Spleen (tissue), 13 donors: ENCODE data around the gene PGLYRP3. TPM values are rescaled to one million over a fixed set of nuclear protein-coding genes. Genes with fewer than 3 reads are reported as not detected.

Source experiments
- DNase-seq: peaks from one replicate; pipeline ENCODE4 v3.0.0-alpha.2; 2020
- H3K27ac ChIP-seq, 8 donors: fragments of 200-600 bp; sonication (generic) in 7 of 8; 1 replicate in 4 of 8; 2 replicates in 4 of 8; pipeline versions ENCODE4 v1.5.0 to v1.8.0; 2016 to 2021; ENCODE audit warnings: inconsistent platforms in 4 of 8, mild to moderate bottlenecking in 4 of 8, moderate library complexity in 1 of 8
- H3K27me3 ChIP-seq, 7 donors: fragments of 200-600 bp; sonication (generic) in 6 of 7; replicated peaks in 1 of 7; 1 replicate in 4 of 7; 2 replicates in 3 of 7; pipeline versions ENCODE4 v1.5.0 to v1.8.0; 2016 to 2021; ENCODE audit warnings: inconsistent platforms in 3 of 7, mild to moderate bottlenecking in 1 of 7
- H3K36me3 ChIP-seq, 6 donors: fragments of 200-600 bp; sonication (generic) in 5 of 6; 1 replicate in 4 of 6; 2 replicates in 2 of 6; pipeline versions ENCODE4 v1.5.0 to v1.8.0; 2016 to 2021; ENCODE audit warnings: inconsistent platforms in 2 of 6
- H3K4me1 ChIP-seq, 6 donors: fragments of 200-600 bp; sonication (generic) in 5 of 6; 1 replicate in 3 of 6; 2 replicates in 3 of 6; pipeline versions ENCODE4 v1.5.0 to v1.8.0; 2016 to 2021; ENCODE audit warnings: inconsistent platforms in 3 of 6
- H3K4me3 ChIP-seq, 8 donors: fragments of 200-600 bp; sonication (generic) in 7 of 8; 1 replicate in 4 of 8; 2 replicates in 4 of 8; pipeline versions ENCODE4 v1.5.0 to v1.8.0; 2016 to 2021; ENCODE audit warnings: inconsistent platforms in 4 of 8, mild to moderate bottlenecking in 4 of 8, moderate library complexity in 2 of 8
- H3K9me3 ChIP-seq, 8 donors: fragments of 200-600 bp; sonication (generic) in 7 of 8; 1 replicate in 4 of 8; 2 replicates in 4 of 8; pipeline versions ENCODE4 v1.5.0 to v1.8.0; 2016 to 2021; ENCODE audit warnings: inconsistent platforms in 4 of 8
- POLR2A ChIP-seq, 3 donors: fragments of 450-650 bp; IDR thresholded peaks; one replicate each; pipeline ENCODE4 v1.5.1; 2017; ENCODE audit warnings: antibody characterized with exemption in 3 of 3, mild to moderate bottlenecking in 1 of 3
- POLR2AphosphoS5 ChIP-seq, 3 donors: sonication (generic); formaldehyde crosslinking; IDR thresholded peaks; one replicate each; pipeline ENCODE4 v1.5.1; 2017; ENCODE audit warnings: antibody characterized with exemption in 3 of 3
- WGBS, 5 donors: extraction: QIAGEN DNeasy Blood & Tissue Kit in 3 of 5; methylation state at CpG; one replicate each; pipeline versions ENCODE4 v1.1.5 to v1.1.7; 2013 to 2018; 5-methylcytosine and 5-hydroxymethylcytosine counted together
- intact Hi-C: fragments of 100-400 bp; cut with DNase I; formaldehyde crosslinking; loops from one replicate; pipeline ENCODE4 v1.15.0; 2023; ENCODE audit warnings: low total_unique reads
- long read RNA-seq, 2 donors: transcript quantifications; one replicate each; lab custom pipeline, GENCODE V29; 2026
- polyA plus RNA-seq, 3 donors: library from polyadenylated mRNA; stranded (reverse); fragments of 200-250 nt; gene quantifications; one replicate each; pipeline ENCODE4 v1.2.1, GENCODE V29; 2013
- total RNA-seq, 7 donors: library from RNA; depleted of rRNA in 3 of 7; stranded (reverse); fragments of >200 nt in 3 of 7; fragmentation: NEBNext Ultra II Directional in 4 of 7; extraction: Animal tissue kit (Norgen Biotek cat#: 25700) in 4 of 7; gene quantifications; one replicate each; pipeline versions ENCODE4 v1.1.0 to v1.2.1, GENCODE V29; 2016 to 2021
- TF ChIP-seq, protein P1 (sequence below), 11 experiments: fragments of 200-600 bp in 7 of 11; fragments of 450-650 bp in 4 of 11; sonication (generic) in 4 of 11; IDR thresholded peaks in 8 of 11; conservative IDR thresholded peaks in 3 of 11; 1 replicate in 7 of 11; 2 replicates in 4 of 11; pipeline versions ENCODE4 v1.4.0 to v1.8.0; 2016 to 2021; ENCODE audit warnings: antibody characterized with exemption in 11 of 11, inconsistent platforms in 4 of 11, mild to moderate bottlenecking in 1 of 11
- donor health status: healthy with polysubstance abuse.
- donor health status: DM: no; HTN: no; CAD: no; lungs with moderate emphysema.
- donor health status: DM: no; HTN: no; CAD: no.
- donor health status: Bipolar disorder and iron deficiency.
- donor health status: healthy.
- donor health status: DM: no; HTN: no; CAD: no.
- donor health status: DM: yes; HTN: yes; CAD: no.

PGLYRP3 gene, protein sequence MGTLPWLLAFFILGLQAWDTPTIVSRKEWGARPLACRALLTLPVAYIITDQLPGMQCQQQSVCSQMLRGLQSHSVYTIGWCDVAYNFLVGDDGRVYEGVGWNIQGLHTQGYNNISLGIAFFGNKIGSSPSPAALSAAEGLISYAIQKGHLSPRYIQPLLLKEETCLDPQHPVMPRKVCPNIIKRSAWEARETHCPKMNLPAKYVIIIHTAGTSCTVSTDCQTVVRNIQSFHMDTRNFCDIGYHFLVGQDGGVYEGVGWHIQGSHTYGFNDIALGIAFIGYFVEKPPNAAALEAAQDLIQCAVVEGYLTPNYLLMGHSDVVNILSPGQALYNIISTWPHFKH
- total RNA-seq (not detected), polyA plus RNA-seq (not detected)
- long read RNA-seq, donor 1 = 0 reads
- long read RNA-seq, donor 2 = 0 reads

DNA sequence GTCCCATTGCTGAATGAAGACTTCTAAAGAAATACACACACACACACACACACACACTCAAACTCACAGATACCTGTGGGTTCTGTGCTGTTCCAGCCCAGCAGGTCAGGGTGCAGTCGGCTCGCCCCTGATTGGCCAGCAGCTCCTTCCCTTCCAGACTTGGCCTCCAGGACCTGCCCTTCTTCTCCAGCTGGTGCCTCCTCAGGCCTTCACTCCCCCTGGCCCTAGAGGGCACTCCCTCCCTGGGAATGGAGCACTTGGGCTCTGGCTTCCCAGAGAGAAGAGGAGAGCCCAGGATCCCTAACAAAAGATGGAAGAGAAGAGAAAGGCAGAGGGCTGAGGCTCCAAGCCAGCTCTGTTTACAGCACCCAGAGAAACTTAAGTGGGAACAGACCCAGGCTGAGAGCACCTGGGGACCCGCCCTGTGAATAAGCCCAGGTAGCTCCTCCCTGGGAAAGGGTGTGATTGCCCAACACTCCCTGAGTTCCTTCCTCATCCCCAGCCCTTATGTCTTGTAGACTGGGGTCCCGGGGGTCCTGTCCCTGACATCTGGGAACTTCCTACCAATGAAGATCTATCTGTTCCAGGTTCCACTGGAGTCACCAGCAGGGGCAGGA, at the start of gene PGLYRP3:
TSS of gene PGLYRP3 (minus strand) at position 383 of the 617 bp plus-strand sequence. CDS start 2,287 bp downstream, outside the sequence.
- intact Hi-C loops = no loop called here
- TF ChIP-seq, protein P1, sequence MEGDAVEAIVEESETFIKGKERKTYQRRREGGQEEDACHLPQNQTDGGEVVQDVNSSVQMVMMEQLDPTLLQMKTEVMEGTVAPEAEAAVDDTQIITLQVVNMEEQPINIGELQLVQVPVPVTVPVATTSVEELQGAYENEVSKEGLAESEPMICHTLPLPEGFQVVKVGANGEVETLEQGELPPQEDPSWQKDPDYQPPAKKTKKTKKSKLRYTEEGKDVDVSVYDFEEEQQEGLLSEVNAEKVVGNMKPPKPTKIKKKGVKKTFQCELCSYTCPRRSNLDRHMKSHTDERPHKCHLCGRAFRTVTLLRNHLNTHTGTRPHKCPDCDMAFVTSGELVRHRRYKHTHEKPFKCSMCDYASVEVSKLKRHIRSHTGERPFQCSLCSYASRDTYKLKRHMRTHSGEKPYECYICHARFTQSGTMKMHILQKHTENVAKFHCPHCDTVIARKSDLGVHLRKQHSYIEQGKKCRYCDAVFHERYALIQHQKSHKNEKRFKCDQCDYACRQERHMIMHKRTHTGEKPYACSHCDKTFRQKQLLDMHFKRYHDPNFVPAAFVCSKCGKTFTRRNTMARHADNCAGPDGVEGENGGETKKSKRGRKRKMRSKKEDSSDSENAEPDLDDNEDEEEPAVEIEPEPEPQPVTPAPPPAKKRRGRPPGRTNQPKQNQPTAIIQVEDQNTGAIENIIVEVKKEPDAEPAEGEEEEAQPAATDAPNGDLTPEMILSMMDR (IDR thresholded peaks at IDR 0.05 in 8 of 11, conservative IDR thresholded peaks at IDR 0.05 in 3 of 11) = no peak
- no peak for TF ChIP-seq POLR2AphosphoS5 (IDR thresholded peaks at IDR 0.05)
- no peak for TF ChIP-seq POLR2A (IDR thresholded peaks at IDR 0.05)
- WGBS, 5 donors = 74 to 86% (median 80%) methylated on average over 4 of the region's 4 CpGs
- H3K4me1 ChIP-seq = no peaks in the 10 kb centered on the region
- DNase-seq = no peak
- no peak within 1 kb of the TSS for H3K4me3 ChIP-seq
- peaks cover 0 to 4% (median 0%) of the 10 kb centered on the region in 8 donors for H3K9me3 ChIP-seq
- H3K27me3 ChIP-seq = peaks cover 0 to 3% (median 0%) of the 10 kb centered on the region in 7 donors
- H3K27ac ChIP-seq = no peak within 1 kb of the TSS
- no peaks in the 10 kb centered on the region for H3K36me3 ChIP-seq

DNA sequence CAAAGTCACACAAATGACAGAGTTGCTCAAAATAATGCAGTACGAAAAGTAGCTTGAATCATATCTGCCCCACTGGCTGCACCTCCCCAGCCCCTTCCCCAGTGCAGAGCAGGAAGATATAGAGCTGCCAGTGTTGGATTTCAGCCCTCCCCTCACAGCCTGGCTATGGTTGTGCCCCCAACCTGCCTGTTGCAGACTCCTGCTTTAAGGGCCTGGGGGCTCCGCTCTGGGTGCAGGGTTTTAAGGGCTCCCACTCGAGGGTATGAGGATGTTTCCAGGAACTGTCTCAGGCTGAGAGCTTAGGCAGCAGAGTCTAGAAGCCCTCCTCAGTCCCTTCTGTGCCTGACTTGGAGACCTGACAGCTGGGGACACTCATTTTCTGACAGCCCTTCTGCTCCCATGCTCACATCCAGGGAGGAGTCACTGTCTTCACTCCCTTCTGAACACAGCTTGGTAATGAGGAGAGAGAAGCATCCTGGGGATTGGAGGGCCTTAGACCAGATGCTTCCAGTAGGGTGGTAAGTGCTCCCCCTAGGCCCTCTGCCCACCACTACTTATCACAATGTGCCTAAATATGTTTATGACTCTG, 49.5 kb upstream of the PGLYRP3 start:
- 74 to 89% (median 76%) methylated on average over 1 to 3 of the region's 3 CpGs for WGBS, 5 donors
- peaks cover 0 to 27% (median 0%) of the 10 kb centered on the region in 6 donors for H3K36me3 ChIP-seq
- intact Hi-C loops = no loop called here
- peak overlapping the region in 1 of 8 donors; percentile 64 for H3K4me3 ChIP-seq
- peaks cover 4 to 48% (median 11%) of the 10 kb centered on the region in 6 donors for H3K4me1 ChIP-seq
- no peaks in the 10 kb centered on the region for H3K9me3 ChIP-seq
- no peak for DNase-seq
- no peak for TF ChIP-seq POLR2AphosphoS5 (IDR thresholded peaks at IDR 0.05)
- TF ChIP-seq, protein P1 (IDR thresholded peaks at IDR 0.05 in 8 of 11, conservative IDR thresholded peaks at IDR 0.05 in 3 of 11) = no peak
- no peak for TF ChIP-seq POLR2A (IDR thresholded peaks at IDR 0.05)
- peaks cover 0 to 6% (median 0%) of the 10 kb centered on the region in 7 donors for H3K27me3 ChIP-seq
- H3K27ac ChIP-seq = peak overlapping the region in 7 of 8 donors; percentile 51 to 95 (median 86)

DNA sequence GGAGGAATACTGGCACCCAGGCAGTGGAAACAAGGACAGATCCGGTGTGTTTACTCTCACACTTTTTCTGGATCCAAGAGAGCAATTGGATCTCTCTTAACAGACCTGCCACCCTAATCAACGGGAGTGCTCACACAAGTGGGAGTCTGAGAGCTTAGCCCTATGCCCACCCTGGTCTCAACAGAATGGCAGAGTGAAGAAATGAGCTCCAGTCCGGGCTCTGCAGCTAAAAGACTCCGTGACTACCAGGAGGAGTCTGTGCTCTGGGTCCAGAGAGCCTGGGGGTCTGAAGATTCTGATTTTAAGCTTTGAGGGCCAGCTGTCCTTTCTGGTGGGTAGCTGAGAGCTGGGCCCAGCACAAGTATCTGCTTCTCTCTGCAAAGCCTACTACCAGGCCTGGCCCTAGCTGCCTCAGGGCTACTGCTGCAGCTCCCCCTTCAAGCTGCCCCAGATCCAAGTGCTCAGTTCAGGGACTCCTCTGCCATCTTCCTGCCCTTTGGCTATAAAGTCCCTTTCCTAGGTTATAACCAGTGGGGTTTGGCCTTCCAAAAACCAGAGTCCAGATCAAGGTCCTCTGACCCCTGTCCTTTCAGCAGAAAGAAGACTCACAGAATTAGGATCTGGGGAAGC, 48.8 kb upstream of the PGLYRP3 start:
- no peak for DNase-seq
- peak overlapping the region in 7 of 8 donors; percentile 51 to 95 (median 86) for H3K27ac ChIP-seq
- 56 to 86% (median 74%) methylated on average over 4 of the region's 4 CpGs for WGBS, 5 donors

More for the DNA sequence above, 48.8 kb upstream of the PGLYRP3 start:
- Histone ChIP-seq H3K9me3 (no peaks in the 10 kb centered on the region), H3K36me3 (peaks cover 0 to 27% (median 0%) of the 10 kb centered on the region in 6 donors), H3K4me1 (peaks cover 4 to 48% (median 15%) of the 10 kb centered on the region in 6 donors), H3K27me3 (peaks cover 0 to 6% (median 0%) of the 10 kb centered on the region in 7 donors), H3K4me3 (peak overlapping the region in 1 of 8 donors; percentile 64)
- TF ChIP-seq POLR2A (IDR thresholded peaks at IDR 0.05) (no peak), POLR2AphosphoS5 (IDR thresholded peaks at IDR 0.05) (no peak)
- TF ChIP-seq, protein P1 (IDR thresholded peaks at IDR 0.05 in 8 of 11, conservative IDR thresholded peaks at IDR 0.05 in 3 of 11) = no peak
- intact Hi-C loops = no loop called here
